Measurements from ENCODE around the gene ST6GALNAC6. TPM values are rescaled to one million over a fixed set of nuclear protein-coding genes. Genes with fewer than 3 reads are reported as not detected.

Gene ST6GALNAC6
- total and polyA plus RNA-seq, 2 of the 8 experiments (the other 6 are each of a cell fraction or from before 2014, with no cell fraction given) = 43.7 to 64.4 TPM

DNA sequence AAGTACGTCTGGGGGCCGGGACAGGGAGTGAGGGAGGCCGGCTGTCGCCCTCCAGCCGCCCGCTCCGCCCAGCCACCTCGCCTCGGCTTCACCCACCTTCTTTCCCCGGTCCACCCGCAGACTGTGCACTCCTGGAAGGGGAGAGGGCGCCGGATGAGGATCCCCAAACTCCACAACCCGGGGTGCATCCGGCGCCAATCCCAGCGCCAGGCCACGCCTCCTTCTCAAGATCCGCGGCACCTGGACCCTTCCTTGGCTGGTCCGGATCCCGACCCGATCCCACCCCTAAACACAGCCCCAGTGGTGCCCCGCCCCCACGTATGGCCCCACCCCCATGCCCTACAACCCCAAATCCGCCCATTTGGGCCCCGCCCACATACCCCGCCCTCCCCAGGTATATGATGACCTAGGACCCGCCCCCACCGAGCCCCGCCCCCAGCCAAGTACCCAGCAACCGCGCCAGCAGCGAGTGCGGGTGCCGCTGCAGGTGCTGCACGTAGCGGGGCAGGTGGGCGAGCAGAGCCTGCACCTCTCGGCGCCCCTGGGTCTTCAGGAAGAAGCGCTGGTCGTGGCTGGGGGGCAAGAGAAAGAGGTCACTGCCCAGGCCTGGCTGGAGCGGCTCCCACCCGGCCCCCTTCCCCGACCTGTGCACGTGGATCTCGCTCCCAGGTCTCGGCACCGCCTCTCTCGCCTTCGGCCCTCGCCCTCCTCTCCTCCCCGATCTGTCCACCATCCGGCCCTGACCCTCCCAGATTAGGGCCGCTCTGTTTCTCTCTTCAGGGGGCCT lies 28.0 kb upstream of the ST6GALNAC6 start (continued):
- TF ChIP-seq ASH2L (IDR thresholded peaks at IDR 0.05; ENCODE audit: low read length) = no peak
- TF ChIP-seq JUN (IDR thresholded peaks at IDR 0.05; ENCODE audit: low read depth, low read length) = no peak
- TF ChIP-seq, protein P1, sequence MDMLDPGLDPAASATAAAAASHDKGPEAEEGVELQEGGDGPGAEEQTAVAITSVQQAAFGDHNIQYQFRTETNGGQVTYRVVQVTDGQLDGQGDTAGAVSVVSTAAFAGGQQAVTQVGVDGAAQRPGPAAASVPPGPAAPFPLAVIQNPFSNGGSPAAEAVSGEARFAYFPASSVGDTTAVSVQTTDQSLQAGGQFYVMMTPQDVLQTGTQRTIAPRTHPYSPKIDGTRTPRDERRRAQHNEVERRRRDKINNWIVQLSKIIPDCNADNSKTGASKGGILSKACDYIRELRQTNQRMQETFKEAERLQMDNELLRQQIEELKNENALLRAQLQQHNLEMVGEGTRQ (IDR thresholded peaks at IDR 0.05; ENCODE audit: low read length) = no peak
- TF ChIP-seq, protein P2, sequence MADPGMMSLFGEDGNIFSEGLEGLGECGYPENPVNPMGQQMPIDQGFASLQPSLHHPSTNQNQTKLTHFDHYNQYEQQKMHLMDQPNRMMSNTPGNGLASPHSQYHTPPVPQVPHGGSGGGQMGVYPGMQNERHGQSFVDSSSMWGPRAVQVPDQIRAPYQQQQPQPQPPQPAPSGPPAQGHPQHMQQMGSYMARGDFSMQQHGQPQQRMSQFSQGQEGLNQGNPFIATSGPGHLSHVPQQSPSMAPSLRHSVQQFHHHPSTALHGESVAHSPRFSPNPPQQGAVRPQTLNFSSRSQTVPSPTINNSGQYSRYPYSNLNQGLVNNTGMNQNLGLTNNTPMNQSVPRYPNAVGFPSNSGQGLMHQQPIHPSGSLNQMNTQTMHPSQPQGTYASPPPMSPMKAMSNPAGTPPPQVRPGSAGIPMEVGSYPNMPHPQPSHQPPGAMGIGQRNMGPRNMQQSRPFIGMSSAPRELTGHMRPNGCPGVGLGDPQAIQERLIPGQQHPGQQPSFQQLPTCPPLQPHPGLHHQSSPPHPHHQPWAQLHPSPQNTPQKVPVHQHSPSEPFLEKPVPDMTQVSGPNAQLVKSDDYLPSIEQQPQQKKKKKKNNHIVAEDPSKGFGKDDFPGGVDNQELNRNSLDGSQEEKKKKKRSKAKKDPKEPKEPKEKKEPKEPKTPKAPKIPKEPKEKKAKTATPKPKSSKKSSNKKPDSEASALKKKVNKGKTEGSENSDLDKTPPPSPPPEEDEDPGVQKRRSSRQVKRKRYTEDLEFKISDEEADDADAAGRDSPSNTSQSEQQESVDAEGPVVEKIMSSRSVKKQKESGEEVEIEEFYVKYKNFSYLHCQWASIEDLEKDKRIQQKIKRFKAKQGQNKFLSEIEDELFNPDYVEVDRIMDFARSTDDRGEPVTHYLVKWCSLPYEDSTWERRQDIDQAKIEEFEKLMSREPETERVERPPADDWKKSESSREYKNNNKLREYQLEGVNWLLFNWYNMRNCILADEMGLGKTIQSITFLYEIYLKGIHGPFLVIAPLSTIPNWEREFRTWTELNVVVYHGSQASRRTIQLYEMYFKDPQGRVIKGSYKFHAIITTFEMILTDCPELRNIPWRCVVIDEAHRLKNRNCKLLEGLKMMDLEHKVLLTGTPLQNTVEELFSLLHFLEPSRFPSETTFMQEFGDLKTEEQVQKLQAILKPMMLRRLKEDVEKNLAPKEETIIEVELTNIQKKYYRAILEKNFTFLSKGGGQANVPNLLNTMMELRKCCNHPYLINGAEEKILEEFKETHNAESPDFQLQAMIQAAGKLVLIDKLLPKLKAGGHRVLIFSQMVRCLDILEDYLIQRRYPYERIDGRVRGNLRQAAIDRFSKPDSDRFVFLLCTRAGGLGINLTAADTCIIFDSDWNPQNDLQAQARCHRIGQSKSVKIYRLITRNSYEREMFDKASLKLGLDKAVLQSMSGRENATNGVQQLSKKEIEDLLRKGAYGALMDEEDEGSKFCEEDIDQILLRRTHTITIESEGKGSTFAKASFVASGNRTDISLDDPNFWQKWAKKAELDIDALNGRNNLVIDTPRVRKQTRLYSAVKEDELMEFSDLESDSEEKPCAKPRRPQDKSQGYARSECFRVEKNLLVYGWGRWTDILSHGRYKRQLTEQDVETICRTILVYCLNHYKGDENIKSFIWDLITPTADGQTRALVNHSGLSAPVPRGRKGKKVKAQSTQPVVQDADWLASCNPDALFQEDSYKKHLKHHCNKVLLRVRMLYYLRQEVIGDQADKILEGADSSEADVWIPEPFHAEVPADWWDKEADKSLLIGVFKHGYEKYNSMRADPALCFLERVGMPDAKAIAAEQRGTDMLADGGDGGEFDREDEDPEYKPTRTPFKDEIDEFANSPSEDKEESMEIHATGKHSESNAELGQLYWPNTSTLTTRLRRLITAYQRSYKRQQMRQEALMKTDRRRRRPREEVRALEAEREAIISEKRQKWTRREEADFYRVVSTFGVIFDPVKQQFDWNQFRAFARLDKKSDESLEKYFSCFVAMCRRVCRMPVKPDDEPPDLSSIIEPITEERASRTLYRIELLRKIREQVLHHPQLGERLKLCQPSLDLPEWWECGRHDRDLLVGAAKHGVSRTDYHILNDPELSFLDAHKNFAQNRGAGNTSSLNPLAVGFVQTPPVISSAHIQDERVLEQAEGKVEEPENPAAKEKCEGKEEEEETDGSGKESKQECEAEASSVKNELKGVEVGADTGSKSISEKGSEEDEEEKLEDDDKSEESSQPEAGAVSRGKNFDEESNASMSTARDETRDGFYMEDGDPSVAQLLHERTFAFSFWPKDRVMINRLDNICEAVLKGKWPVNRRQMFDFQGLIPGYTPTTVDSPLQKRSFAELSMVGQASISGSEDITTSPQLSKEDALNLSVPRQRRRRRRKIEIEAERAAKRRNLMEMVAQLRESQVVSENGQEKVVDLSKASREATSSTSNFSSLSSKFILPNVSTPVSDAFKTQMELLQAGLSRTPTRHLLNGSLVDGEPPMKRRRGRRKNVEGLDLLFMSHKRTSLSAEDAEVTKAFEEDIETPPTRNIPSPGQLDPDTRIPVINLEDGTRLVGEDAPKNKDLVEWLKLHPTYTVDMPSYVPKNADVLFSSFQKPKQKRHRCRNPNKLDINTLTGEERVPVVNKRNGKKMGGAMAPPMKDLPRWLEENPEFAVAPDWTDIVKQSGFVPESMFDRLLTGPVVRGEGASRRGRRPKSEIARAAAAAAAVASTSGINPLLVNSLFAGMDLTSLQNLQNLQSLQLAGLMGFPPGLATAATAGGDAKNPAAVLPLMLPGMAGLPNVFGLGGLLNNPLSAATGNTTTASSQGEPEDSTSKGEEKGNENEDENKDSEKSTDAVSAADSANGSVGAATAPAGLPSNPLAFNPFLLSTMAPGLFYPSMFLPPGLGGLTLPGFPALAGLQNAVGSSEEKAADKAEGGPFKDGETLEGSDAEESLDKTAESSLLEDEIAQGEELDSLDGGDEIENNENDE (IDR thresholded peaks at IDR 0.05; ENCODE audit: insufficient replicate concordance, low read length) = no peak
- peak; percentile 32; the same call in 1 of the 2 replicates for TF ChIP-seq TBP (IDR thresholded peaks at IDR 0.05; ENCODE audit: low read depth, low read length)
- TF ChIP-seq, protein P3, sequence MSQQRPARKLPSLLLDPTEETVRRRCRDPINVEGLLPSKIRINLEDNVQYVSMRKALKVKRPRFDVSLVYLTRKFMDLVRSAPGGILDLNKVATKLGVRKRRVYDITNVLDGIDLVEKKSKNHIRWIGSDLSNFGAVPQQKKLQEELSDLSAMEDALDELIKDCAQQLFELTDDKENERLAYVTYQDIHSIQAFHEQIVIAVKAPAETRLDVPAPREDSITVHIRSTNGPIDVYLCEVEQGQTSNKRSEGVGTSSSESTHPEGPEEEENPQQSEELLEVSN (IDR thresholded peaks at IDR 0.05) = peak; percentile 81; the same call in 1 of the 2 replicates
- no peak for TF ChIP-seq CHD2 (IDR thresholded peaks at IDR 0.05; ENCODE audit: low read length)
- no peak for TF ChIP-seq TEAD4 (IDR thresholded peaks at IDR 0.05; ENCODE audit: low read depth, low read length)
- no peak for TF ChIP-seq HDAC6 (IDR thresholded peaks at IDR 0.05; ENCODE audit: low read depth, low read length)
